Measurements from ENCODE around the gene ZFX. TPM values are rescaled to one million over a fixed set of nuclear protein-coding genes. Genes with fewer than 3 reads are reported as not detected.
"Not testable (repeated sequence)": the region's sequence is repeated elsewhere in the genome, so short reads cannot be mapped to it uniquely, and the experiment has no call there.

Gene ZFX
- total and polyA plus RNA-seq, 4 experiments from 2014 or later: 33.7 to 72.2 (median 56.6) TPM

DNA sequence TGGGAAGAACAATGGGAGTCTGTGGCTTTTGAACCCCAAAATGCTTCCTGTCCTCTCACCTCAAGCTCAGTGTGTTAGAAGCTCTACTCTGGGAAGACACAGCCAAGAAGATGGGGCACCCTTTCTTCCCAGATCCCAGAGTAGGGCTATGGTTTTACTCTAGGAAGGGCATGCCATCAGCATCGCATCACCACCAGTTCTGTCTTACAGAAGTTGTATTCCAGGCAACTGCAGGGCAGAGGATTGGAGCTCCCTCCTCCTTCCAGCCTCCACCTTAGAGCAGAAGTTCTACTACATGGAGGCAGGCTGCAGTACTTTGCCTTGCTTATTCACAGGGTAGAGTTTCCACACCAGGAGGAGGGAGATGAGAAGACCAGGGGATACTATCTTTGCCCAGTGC, 18.1 kb upstream of the ZFX start:
- Histone ChIP-seq H3K27ac (ENCODE audit: low read depth, low read length) (no peak overlapping the region), H3K36me3 (ENCODE audit: insufficient read depth, low read length) (no peaks in the 10 kb centered on the region), H3K27me3 (ENCODE audit: insufficient read depth, low read length) (no peaks in the 10 kb centered on the region), H3K9me3 (ENCODE audit: control insufficient read depth in 1 of 2, low read length in 2 of 2) (no peaks in the 10 kb centered on the region), H3K4me3 (ENCODE audit: low read length in 2 of 2) (no peak overlapping the region), H3K4me1 (ENCODE audit: insufficient read depth, low read length) (no peaks in the 10 kb centered on the region)
- ChIA-PET CTCF (ENCODE audit: partially characterized antibody) (interaction anchor here (1.0 kb wide), 1 partner anchor 53 kb away, joined by 3 read pairs; no protein-coding TSS in a partner anchor), POLR2A (ENCODE audit: partially characterized antibody) (no interaction called here)
- no peaks in the 10 kb centered on the region for H3K27me3 Mint-ChIP-seq
- no peaks in the 10 kb centered on the region for H3K36me3 Mint-ChIP-seq
- H3K4me1 Mint-ChIP-seq: no peaks in the 10 kb centered on the region
- H3K4me3 Mint-ChIP-seq: no peak overlapping the region
- H3K9me3 Mint-ChIP-seq: peaks cover 0 to 1% (median 0%) of the 10 kb centered on the region in 8 donors
- no peak for DNase-seq
- intact Hi-C loops (cut with micrococcal nuclease): no loop called here
- H3K27ac Mint-ChIP-seq: no peak overlapping the region

DNA sequence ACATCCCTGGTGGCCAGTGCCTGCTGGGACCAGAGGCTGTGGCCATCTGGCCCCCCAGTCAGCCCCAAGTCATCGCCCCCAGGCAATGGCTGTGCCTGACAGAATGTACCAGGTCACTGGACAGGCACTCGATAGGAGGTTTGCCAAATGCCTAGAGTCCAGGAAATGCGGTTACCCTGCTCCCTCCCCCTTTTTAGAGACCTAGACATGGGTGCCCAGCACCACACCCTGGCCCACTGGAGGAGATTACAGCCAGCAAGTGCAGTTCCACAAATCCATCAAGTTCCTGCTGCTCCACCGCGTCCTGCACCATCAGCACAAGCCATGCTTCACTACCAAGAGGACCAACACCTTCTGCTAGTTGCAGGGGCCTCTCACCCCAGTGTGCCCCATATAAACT, 16.2 kb upstream of the ZFX start:
- Histone ChIP-seq H3K4me3 (ENCODE audit: low read length in 2 of 2) (no peak overlapping the region), H3K27ac (ENCODE audit: low read depth, low read length) (no peak overlapping the region), H3K27me3 (ENCODE audit: insufficient read depth, low read length) (no peaks in the 10 kb centered on the region), H3K4me1 (ENCODE audit: insufficient read depth, low read length) (no peaks in the 10 kb centered on the region), H3K36me3 (ENCODE audit: insufficient read depth, low read length) (no peaks in the 10 kb centered on the region), H3K9me3 (ENCODE audit: control insufficient read depth in 1 of 2, low read length in 2 of 2) (no peaks in the 10 kb centered on the region)
- no peaks in the 10 kb centered on the region for H3K4me1 Mint-ChIP-seq
- H3K27me3 Mint-ChIP-seq: no peaks in the 10 kb centered on the region
- CTCF ChIA-PET (ENCODE audit: partially characterized antibody): no interaction called here
- no peaks in the 10 kb centered on the region for H3K36me3 Mint-ChIP-seq
- peaks cover 0 to 1% (median 0%) of the 10 kb centered on the region in 8 donors for H3K9me3 Mint-ChIP-seq
- DNase-seq: no peak
- no peak overlapping the region for H3K27ac Mint-ChIP-seq
- POLR2A ChIA-PET (ENCODE audit: partially characterized antibody): no interaction called here
- H3K4me3 Mint-ChIP-seq: no peak overlapping the region
- intact Hi-C loops (cut with micrococcal nuclease): no loop called here

GRCh38 chrX:24135768-24136167, 13.8 kb upstream of the ZFX start:
- not testable (repeated sequence) for H3K27ac ChIP-seq (ENCODE audit: low read depth, low read length)

GRCh38 chrX:24137192-24137591, 12.3 kb upstream of the ZFX start:
- Histone ChIP-seq H3K4me3 (ENCODE audit: low read length in 2 of 2) (no peak overlapping the region), H3K27me3 (ENCODE audit: insufficient read depth, low read length) (no peaks in the 10 kb centered on the region), H3K4me1 (ENCODE audit: insufficient read depth, low read length) (no peaks in the 10 kb centered on the region), H3K36me3 (ENCODE audit: insufficient read depth, low read length) (no peaks in the 10 kb centered on the region), H3K9me3 (ENCODE audit: control insufficient read depth in 1 of 2, low read length in 2 of 2) (no peaks in the 10 kb centered on the region), H3K27ac (ENCODE audit: low read depth, low read length) (no peak overlapping the region)
- no peaks in the 10 kb centered on the region for H3K4me1 Mint-ChIP-seq
- H3K36me3 Mint-ChIP-seq: no peaks in the 10 kb centered on the region
- H3K4me3 Mint-ChIP-seq: no peak overlapping the region
- H3K9me3 Mint-ChIP-seq: peaks cover 0 to 1% (median 0%) of the 10 kb centered on the region in 8 donors
- no peaks in the 10 kb centered on the region for H3K27me3 Mint-ChIP-seq
- peak overlapping the region in 1 of 7 donors; percentile 37 for H3K27ac Mint-ChIP-seq
- DNase-seq: no peak
- intact Hi-C loops (cut with micrococcal nuclease): no loop called here
- POLR2A ChIA-PET (ENCODE audit: partially characterized antibody): no interaction called here
- CTCF ChIA-PET (ENCODE audit: partially characterized antibody): no interaction called here

More at GRCh38 chrX:24135768-24136167, 13.8 kb upstream of the ZFX start:
- H3K4me1 Mint-ChIP-seq; H3K27ac Mint-ChIP-seq; H3K27me3 Mint-ChIP-seq; H3K4me3 Mint-ChIP-seq; H3K9me3 Mint-ChIP-seq; H3K9me3 ChIP-seq (ENCODE audit: control insufficient read depth in 1 of 2, low read length in 2 of 2); CTCF ChIA-PET (ENCODE audit: partially characterized antibody); H3K36me3 ChIP-seq (ENCODE audit: insufficient read depth, low read length); H3K27me3 ChIP-seq (ENCODE audit: insufficient read depth, low read length); H3K36me3 Mint-ChIP-seq; intact Hi-C loops (cut with micrococcal nuclease); H3K4me1 ChIP-seq (ENCODE audit: insufficient read depth, low read length); DNase-seq; H3K4me3 ChIP-seq (ENCODE audit: low read length in 2 of 2); POLR2A ChIA-PET (ENCODE audit: partially characterized antibody): not testable (repeated sequence)

- CTCF ChIA-PET (ENCODE audit: partially characterized antibody); H3K9me3 Mint-ChIP-seq; H3K9me3 ChIP-seq (ENCODE audit: control insufficient read depth in 1 of 2, low read length in 2 of 2): not testable (repeated sequence)
These were observed 5.5 kb upstream of the ZFX start for GRCh38 chrX:24143982-24144381.

DNA sequence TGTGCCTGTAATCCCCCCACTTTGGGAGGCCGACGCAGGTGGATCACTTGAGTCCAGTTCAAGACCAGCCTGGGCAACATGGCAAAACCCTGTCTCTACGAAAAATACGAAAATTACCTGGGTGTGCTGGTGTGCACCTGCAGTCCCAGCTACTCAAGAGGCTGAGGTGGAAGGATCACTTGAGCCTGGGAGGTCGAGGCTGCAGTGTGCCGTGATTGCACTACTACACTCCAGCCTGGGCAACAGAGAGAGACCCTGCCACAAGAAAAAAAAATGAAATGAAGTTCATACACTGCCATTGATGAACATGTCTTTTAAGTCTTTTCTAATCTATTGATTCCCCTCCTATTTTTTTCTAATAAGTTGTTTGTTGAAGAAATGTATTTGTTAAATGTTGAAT, 5.0 kb upstream of the ZFX start:
- H3K9me3 Mint-ChIP-seq: no peaks in the 10 kb centered on the region
- H3K4me1 Mint-ChIP-seq: peaks cover 16 to 39% (median 30%) of the 10 kb centered on the region in 4 donors
- Histone ChIP-seq H3K4me1 (ENCODE audit: insufficient read depth, low read length) (peaks cover 39% of the 10 kb centered on the region), H3K36me3 (ENCODE audit: insufficient read depth, low read length) (no peaks in the 10 kb centered on the region), H3K4me3 (ENCODE audit: low read length in 2 of 2) (no peak overlapping the region), H3K27ac (ENCODE audit: low read depth, low read length) (no peak overlapping the region), H3K27me3 (ENCODE audit: insufficient read depth, low read length) (no peaks in the 10 kb centered on the region), H3K9me3 (ENCODE audit: control insufficient read depth in 1 of 2, low read length in 2 of 2) (no peaks in the 10 kb centered on the region)
- ChIA-PET CTCF (ENCODE audit: partially characterized antibody) (no interaction called here), POLR2A (ENCODE audit: partially characterized antibody) (interaction anchor here (1.0 kb wide), 1 partner anchor 87 kb away, joined by 4 read pairs; no protein-coding TSS in a partner anchor)
- H3K4me3 Mint-ChIP-seq: no peak overlapping the region
- no peaks in the 10 kb centered on the region for H3K27me3 Mint-ChIP-seq
- DNase-seq: no peak
- H3K36me3 Mint-ChIP-seq: no peaks in the 10 kb centered on the region
- intact Hi-C loops (cut with micrococcal nuclease): no loop called here
- no peak overlapping the region for H3K27ac Mint-ChIP-seq

More at GRCh38 chrX:24143982-24144381, 5.5 kb upstream of the ZFX start:
- H3K27ac Mint-ChIP-seq; H3K4me3 ChIP-seq (ENCODE audit: low read length in 2 of 2); H3K27me3 Mint-ChIP-seq; H3K27ac ChIP-seq (ENCODE audit: low read depth, low read length); H3K4me3 Mint-ChIP-seq; H3K27me3 ChIP-seq (ENCODE audit: insufficient read depth, low read length); DNase-seq; intact Hi-C loops (cut with micrococcal nuclease); H3K36me3 Mint-ChIP-seq; H3K36me3 ChIP-seq (ENCODE audit: insufficient read depth, low read length): not testable (repeated sequence)
- POLR2A ChIA-PET (ENCODE audit: partially characterized antibody): interaction anchor here (1.0 kb wide), 1 partner anchor 87 kb away, joined by 4 read pairs; no protein-coding TSS in a partner anchor
- peaks cover 39% of the 10 kb centered on the region for H3K4me1 ChIP-seq (ENCODE audit: insufficient read depth, low read length)
- peaks cover 16 to 39% (median 30%) of the 10 kb centered on the region in 4 donors for H3K4me1 Mint-ChIP-seq

DNA sequence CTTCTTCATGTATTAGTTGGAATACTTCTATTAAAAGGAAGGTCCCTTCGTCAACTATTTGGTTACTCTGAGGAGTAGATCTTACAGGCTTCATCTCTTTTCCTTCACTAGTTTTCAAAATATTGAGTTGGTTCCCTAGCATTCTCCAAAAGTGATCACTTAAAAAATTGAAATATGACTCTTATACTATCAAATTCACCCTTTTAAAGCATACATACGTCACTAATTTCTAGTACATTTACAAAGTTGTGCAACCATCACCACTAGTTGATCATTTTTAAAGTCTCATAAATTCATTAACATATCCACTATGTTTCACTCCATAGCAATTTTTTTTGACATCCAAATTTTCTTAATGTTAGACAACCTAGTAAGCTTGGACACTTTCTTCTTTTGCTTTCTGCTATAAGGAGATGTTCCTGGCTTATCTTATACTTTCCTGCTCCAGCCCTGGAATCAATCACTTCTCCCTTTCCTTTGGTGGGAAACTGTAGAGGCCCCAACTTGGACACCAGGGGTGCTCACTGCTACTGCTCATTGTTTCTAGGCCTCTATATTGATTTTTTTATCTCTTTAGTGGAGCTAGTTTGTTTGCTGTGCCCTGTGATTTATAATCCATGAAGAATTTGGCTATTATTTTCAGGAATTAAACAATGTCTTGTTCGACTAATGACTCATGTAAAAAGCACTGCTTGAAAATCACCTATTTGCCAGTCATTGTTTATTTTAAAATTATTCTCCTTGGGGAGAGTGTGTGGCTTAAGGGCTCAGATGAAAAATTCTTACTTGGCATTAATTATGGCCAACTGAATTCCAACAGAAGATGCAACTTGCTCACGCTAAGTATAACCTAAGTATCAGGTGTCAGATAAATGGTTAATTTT, 4.0 kb upstream of the ZFX start:
- Mint-ChIP-seq H3K27me3 (no peaks in the 10 kb centered on the region), H3K36me3 (no peaks in the 10 kb centered on the region), H3K27ac (peak overlapping the region in 3 of 7 donors; percentile 18 to 37 (median 19)), H3K4me3 (peak overlapping the region in 2 of 8 donors; percentile 39 to 45), H3K4me1 (peaks cover 16 to 40% (median 31%) of the 10 kb centered on the region in 4 donors), H3K9me3 (no peaks in the 10 kb centered on the region)
- ChIA-PET POLR2A (ENCODE audit: partially characterized antibody) (no interaction called here), CTCF (ENCODE audit: partially characterized antibody) (interaction anchor here (2.0 kb wide), 1 partner anchor 63 kb away, joined by 5 read pairs; no protein-coding TSS in a partner anchor)
- Histone ChIP-seq H3K36me3 (ENCODE audit: insufficient read depth, low read length) (no peaks in the 10 kb centered on the region), H3K4me3 (ENCODE audit: low read length in 2 of 2) (no peak overlapping the region), H3K27ac (ENCODE audit: low read depth, low read length) (no peak overlapping the region), H3K9me3 (ENCODE audit: control insufficient read depth in 1 of 2, low read length in 2 of 2) (no peaks in the 10 kb centered on the region), H3K27me3 (ENCODE audit: insufficient read depth, low read length) (no peaks in the 10 kb centered on the region), H3K4me1 (ENCODE audit: insufficient read depth, low read length) (peaks cover 39% of the 10 kb centered on the region)
- DNase-seq: no peak
- intact Hi-C loops (cut with micrococcal nuclease): no loop called here

Data from CD4-positive, alpha-beta memory T cell (primary cell).